Transverse colon (tissue), 3 donors: ENCODE measurements around the gene OPRM1.

ENCODE experiments used
- POLR2A ChIP-seq: fragments of 450-650 bp; IDR thresholded peaks from one replicate; pipeline ENCODE4 v1.6.1; 2016; ENCODE audit warnings: antibody characterized with exemption, mild to moderate bottlenecking, moderate library complexity
- TF ChIP-seq, protein P1 (sequence below), 5 experiments: fragments of 200-600 bp in 3 of 5; fragments of 450-650 bp in 2 of 5; sonication (generic) in 3 of 5; IDR thresholded peaks; 1 replicate in 2 of 5; 2 replicates in 3 of 5; pipeline ENCODE4 v1.5.1; 2016 to 2017; ENCODE audit warnings: antibody characterized with exemption in 5 of 5, inconsistent platforms in 3 of 5, mild to moderate bottlenecking in 2 of 5, moderate library complexity in 1 of 5

- TF ChIP-seq, protein P1, sequence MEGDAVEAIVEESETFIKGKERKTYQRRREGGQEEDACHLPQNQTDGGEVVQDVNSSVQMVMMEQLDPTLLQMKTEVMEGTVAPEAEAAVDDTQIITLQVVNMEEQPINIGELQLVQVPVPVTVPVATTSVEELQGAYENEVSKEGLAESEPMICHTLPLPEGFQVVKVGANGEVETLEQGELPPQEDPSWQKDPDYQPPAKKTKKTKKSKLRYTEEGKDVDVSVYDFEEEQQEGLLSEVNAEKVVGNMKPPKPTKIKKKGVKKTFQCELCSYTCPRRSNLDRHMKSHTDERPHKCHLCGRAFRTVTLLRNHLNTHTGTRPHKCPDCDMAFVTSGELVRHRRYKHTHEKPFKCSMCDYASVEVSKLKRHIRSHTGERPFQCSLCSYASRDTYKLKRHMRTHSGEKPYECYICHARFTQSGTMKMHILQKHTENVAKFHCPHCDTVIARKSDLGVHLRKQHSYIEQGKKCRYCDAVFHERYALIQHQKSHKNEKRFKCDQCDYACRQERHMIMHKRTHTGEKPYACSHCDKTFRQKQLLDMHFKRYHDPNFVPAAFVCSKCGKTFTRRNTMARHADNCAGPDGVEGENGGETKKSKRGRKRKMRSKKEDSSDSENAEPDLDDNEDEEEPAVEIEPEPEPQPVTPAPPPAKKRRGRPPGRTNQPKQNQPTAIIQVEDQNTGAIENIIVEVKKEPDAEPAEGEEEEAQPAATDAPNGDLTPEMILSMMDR (IDR thresholded peaks at IDR 0.05) = no peak
- TF ChIP-seq POLR2A = no peak
Observed at GRCh38 chr6:154123155-154123956, 84.3 kb downstream of the OPRM1 start.
